ENCODE measurements around the gene ANXA8.
"Not testable (repeated sequence)": the region's sequence is repeated elsewhere in the genome, so short reads cannot be mapped to it uniquely, and the experiment has no call there.

ANXA8 gene

GRCh38 chr10:47461261-47461687 is 22.6 kb downstream of the ANXA8 start:
- not testable (repeated sequence) for H3K4me1 ChIP-seq (ENCODE audit: insufficient read depth, low read length, severe bottlenecking); H3K4me3 ChIP-seq (ENCODE audit: low read depth, low read length, poor library complexity, severe bottlenecking); H3F3A ChIP-seq (ENCODE audit: insufficient read depth, low read length); H3K9me3 ChIP-seq (ENCODE audit: low read length); H3K4me2 ChIP-seq (ENCODE audit: low read length); H3K27ac ChIP-seq (ENCODE audit: low read depth, low read length, poor library complexity, severe bottlenecking); H2AFZ ChIP-seq (ENCODE audit: low read length); H4K20me1 ChIP-seq (ENCODE audit: insufficient read depth, low read length); H3K79me2 ChIP-seq (ENCODE audit: insufficient read depth, low read length); H3K27me3 ChIP-seq (ENCODE audit: insufficient read depth, low read length); H3K9me2 ChIP-seq (ENCODE audit: low read depth, low read length); H3K9ac ChIP-seq (ENCODE audit: low read length); H3K36me3 ChIP-seq (ENCODE audit: insufficient read depth, low read length)

GRCh38 chr10:47458466-47459154 is 25.3 kb downstream of the ANXA8 start:
- no peaks in the 10 kb centered on the region for H3K79me2 ChIP-seq (ENCODE audit: insufficient read depth, low read length)
- TF ChIP-seq EZH2 (IDR thresholded peaks at IDR 0.05; ENCODE audit: borderline replicate concordance, low read length) = no peak
- TF ChIP-seq CTCF (IDR thresholded peaks at IDR 0.05; ENCODE audit: low read length) = no peak
- H3K4me1 ChIP-seq (ENCODE audit: insufficient read depth, low read length, severe bottlenecking) = no peaks in the 10 kb centered on the region
- no peaks in the 10 kb centered on the region for H3K36me3 ChIP-seq (ENCODE audit: insufficient read depth, low read length)
- H3K27ac ChIP-seq (ENCODE audit: low read depth, low read length, poor library complexity, severe bottlenecking) = no peak overlapping the region
- no peaks in the 10 kb centered on the region for H3K27me3 ChIP-seq (ENCODE audit: insufficient read depth, low read length)
- H4K20me1 ChIP-seq (ENCODE audit: insufficient read depth, low read length) = no peaks in the 10 kb centered on the region
- H3K9me2 ChIP-seq (ENCODE audit: low read depth, low read length) = no peaks in the 10 kb centered on the region
- no peaks in the 10 kb centered on the region for H3F3A ChIP-seq (ENCODE audit: insufficient read depth, low read length)
- H3K4me2 ChIP-seq (ENCODE audit: low read length) = no peak overlapping the region
- no peak overlapping the region for H3K9ac ChIP-seq (ENCODE audit: low read length)
- H3K4me3 ChIP-seq (ENCODE audit: low read depth, low read length, poor library complexity, severe bottlenecking) = no peak overlapping the region
- H2AFZ ChIP-seq (ENCODE audit: low read length) = no peak overlapping the region
- no peaks in the 10 kb centered on the region for H3K9me3 ChIP-seq (ENCODE audit: low read length)

DNA sequence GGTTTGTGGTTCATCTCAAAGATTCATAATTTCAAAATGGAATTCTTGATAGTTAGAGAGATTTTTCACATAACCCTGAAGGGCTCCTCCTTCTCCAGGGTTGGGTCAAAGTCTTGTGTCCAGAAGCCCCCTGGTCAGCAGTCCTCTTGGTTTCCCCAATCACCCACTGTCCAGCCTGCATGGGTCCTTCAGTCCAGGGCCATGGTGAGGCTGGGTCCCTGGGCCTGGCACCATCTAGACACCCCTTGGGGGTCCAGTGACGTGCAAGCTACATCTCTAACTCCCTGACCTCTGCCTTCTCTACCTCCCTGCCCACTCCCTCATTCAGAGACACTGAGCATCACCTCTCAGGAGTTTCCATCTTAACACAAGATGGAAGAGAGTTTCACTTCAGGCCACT is 26.1 kb downstream of the ANXA8 start:
- Histone ChIP-seq H3K9me3 (ENCODE audit: low read length) (no peaks in the 10 kb centered on the region), H3K9me2 (ENCODE audit: low read depth, low read length) (no peaks in the 10 kb centered on the region), H3K4me1 (ENCODE audit: insufficient read depth, low read length, severe bottlenecking) (no peaks in the 10 kb centered on the region), H3K27ac (ENCODE audit: low read depth, low read length, poor library complexity, severe bottlenecking) (no peak overlapping the region), H3K4me2 (ENCODE audit: low read length) (no peak overlapping the region), H3K36me3 (ENCODE audit: insufficient read depth, low read length) (no peaks in the 10 kb centered on the region), H3K9ac (ENCODE audit: low read length) (no peak overlapping the region), H3K79me2 (ENCODE audit: insufficient read depth, low read length) (no peaks in the 10 kb centered on the region), H2AFZ (ENCODE audit: low read length) (no peak overlapping the region), H4K20me1 (ENCODE audit: insufficient read depth, low read length) (no peaks in the 10 kb centered on the region), H3F3A (ENCODE audit: insufficient read depth, low read length) (no peaks in the 10 kb centered on the region), H3K27me3 (ENCODE audit: insufficient read depth, low read length) (no peaks in the 10 kb centered on the region), H3K4me3 (ENCODE audit: low read depth, low read length, poor library complexity, severe bottlenecking) (no peak overlapping the region)
- TF ChIP-seq EZH2 (IDR thresholded peaks at IDR 0.05; ENCODE audit: borderline replicate concordance, low read length) (no peak), CTCF (IDR thresholded peaks at IDR 0.05; ENCODE audit: low read length) (no peak)

- no peak overlapping the region for H3K4me2 ChIP-seq (ENCODE audit: low read length)
- H3K27ac ChIP-seq (ENCODE audit: low read depth, low read length, poor library complexity, severe bottlenecking) = no peak overlapping the region
- no peak overlapping the region for H2AFZ ChIP-seq (ENCODE audit: low read length)
- H3K9me2 ChIP-seq (ENCODE audit: low read depth, low read length) = no peaks in the 10 kb centered on the region
- H3K4me3 ChIP-seq (ENCODE audit: low read depth, low read length, poor library complexity, severe bottlenecking) = no peak overlapping the region
- H3K9me3 ChIP-seq (ENCODE audit: low read length) = no peaks in the 10 kb centered on the region
- no peaks in the 10 kb centered on the region for H4K20me1 ChIP-seq (ENCODE audit: insufficient read depth, low read length)
- TF ChIP-seq EZH2 (IDR thresholded peaks at IDR 0.05; ENCODE audit: borderline replicate concordance, low read length) (no peak), CTCF (IDR thresholded peaks at IDR 0.05; ENCODE audit: low read length) (no peak)
- no peaks in the 10 kb centered on the region for H3K27me3 ChIP-seq (ENCODE audit: insufficient read depth, low read length)
- no peak overlapping the region for H3K9ac ChIP-seq (ENCODE audit: low read length)
- no peaks in the 10 kb centered on the region for H3K79me2 ChIP-seq (ENCODE audit: insufficient read depth, low read length)
- H3K4me1 ChIP-seq (ENCODE audit: insufficient read depth, low read length, severe bottlenecking) = no peaks in the 10 kb centered on the region
- no peaks in the 10 kb centered on the region for H3K36me3 ChIP-seq (ENCODE audit: insufficient read depth, low read length)
- H3F3A ChIP-seq (ENCODE audit: insufficient read depth, low read length) = no peaks in the 10 kb centered on the region
Observed at GRCh38 chr10:47457528-47457820, 26.4 kb downstream of the ANXA8 start.
